Type B pancreatic cell (in vitro differentiated cells): ENCODE data around the gene ST6GALNAC1. TPM values are rescaled to one million over a fixed set of nuclear protein-coding genes. Genes with fewer than 3 reads are reported as not detected.

Experiments used
- DNase-seq: peaks from one replicate; pipeline ENCODE4 v3.0.0; 2021; ENCODE audit warnings: mixed read lengths; ENCODE audit not compliant: unreplicated experiment; ENCODE audit errors: extremely low spot score
- H3K27ac Mint-ChIP-seq: 2 replicates; pipeline ENCODE4 v1.8.0; 2021; ENCODE audit warnings: mild to moderate bottlenecking, mixed read lengths
- H3K27me3 Mint-ChIP-seq: 2 replicates; pipeline ENCODE4 v1.8.0; 2021; ENCODE audit warnings: mixed read lengths
- H3K36me3 Mint-ChIP-seq: 2 replicates; pipeline ENCODE4 v1.8.0; 2021; ENCODE audit warnings: mixed read lengths
- H3K4me1 Mint-ChIP-seq: one replicate; pipeline ENCODE4 v1.8.0; 2021; ENCODE audit warnings: mixed read lengths; ENCODE audit not compliant: unreplicated experiment
- H3K4me3 Mint-ChIP-seq: 2 replicates; pipeline ENCODE4 v1.8.0; 2021; ENCODE audit warnings: mild to moderate bottlenecking, mixed read lengths
- H3K9me3 Mint-ChIP-seq: 2 replicates; pipeline ENCODE4 v1.8.0; 2021; ENCODE audit warnings: mixed read lengths
- total RNA-seq: library from RNA; stranded (reverse); gene quantifications from 2 replicates; pipeline ENCODE4 v1.2.1, GENCODE V29; 2021; ENCODE audit warnings: low replicate concordance
- TF ChIP-seq, protein P1 (sequence below): fragments of 200-600 bp; sonication (generic); conservative IDR thresholded peaks from 2 replicates; pipeline ENCODE4 v1.5.0; 2021; ENCODE audit warnings: antibody characterized with exemption, mild to moderate bottlenecking

Gene ST6GALNAC1
- total RNA-seq, 1 donor from 2014 or later = 10.3 TPM

GRCh38 chr17:76684756-76685155 lies 41.2 kb upstream of the ST6GALNAC1 start:
- no peak overlapping the region for H3K27ac Mint-ChIP-seq
- no peaks in the 10 kb centered on the region for H3K27me3 Mint-ChIP-seq
- H3K4me1 Mint-ChIP-seq = peaks cover 44% of the 10 kb centered on the region

DNA sequence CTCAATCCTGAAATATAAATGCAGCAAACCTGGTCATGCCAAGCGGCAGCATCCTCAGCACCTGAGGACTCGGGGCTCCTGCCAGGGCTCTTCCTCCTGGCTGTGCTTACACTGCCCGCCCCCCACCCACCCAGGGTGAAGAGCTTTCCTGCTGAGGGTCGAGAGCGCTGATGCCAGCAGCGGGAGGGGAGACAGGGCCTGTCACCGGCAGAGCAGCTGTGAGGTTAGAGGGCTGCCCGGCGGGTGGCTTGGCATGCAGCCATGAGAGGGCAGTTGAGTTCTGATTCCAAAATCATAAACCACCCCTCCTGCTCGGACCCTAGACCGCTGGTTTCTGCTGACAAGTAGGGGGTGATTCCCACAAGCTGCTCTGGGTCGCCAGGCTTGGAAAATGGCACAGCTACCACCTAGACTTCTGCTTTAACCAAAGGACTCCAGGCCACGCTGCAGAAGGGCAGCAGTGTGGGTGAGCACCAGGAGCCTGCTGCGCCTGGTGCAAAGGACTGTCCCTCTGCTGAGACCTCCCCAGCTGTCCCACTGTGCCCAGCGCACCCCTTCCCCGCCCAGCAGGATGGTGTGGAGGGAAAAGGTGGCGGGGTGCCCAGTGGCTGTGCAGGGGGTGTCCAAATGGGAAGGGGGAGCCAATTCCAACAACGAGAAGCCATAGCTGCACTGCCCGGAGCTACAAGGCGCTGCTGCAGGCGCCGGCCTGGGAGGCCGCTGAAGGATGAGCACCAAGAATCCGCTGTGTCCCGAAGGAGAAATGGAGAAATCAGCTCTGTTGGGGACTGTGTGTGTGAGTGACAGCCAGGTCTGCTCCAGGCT lies 40.6 kb upstream of the ST6GALNAC1 start:
- H3K9me3 Mint-ChIP-seq = no peaks in the 10 kb centered on the region
- no peaks in the 10 kb centered on the region for H3K27me3 Mint-ChIP-seq
- H3K4me3 Mint-ChIP-seq = no peak overlapping the region
- H3K4me1 Mint-ChIP-seq = peaks cover 39% of the 10 kb centered on the region
- peaks cover 12% of the 10 kb centered on the region for H3K36me3 Mint-ChIP-seq
- TF ChIP-seq, protein P1, sequence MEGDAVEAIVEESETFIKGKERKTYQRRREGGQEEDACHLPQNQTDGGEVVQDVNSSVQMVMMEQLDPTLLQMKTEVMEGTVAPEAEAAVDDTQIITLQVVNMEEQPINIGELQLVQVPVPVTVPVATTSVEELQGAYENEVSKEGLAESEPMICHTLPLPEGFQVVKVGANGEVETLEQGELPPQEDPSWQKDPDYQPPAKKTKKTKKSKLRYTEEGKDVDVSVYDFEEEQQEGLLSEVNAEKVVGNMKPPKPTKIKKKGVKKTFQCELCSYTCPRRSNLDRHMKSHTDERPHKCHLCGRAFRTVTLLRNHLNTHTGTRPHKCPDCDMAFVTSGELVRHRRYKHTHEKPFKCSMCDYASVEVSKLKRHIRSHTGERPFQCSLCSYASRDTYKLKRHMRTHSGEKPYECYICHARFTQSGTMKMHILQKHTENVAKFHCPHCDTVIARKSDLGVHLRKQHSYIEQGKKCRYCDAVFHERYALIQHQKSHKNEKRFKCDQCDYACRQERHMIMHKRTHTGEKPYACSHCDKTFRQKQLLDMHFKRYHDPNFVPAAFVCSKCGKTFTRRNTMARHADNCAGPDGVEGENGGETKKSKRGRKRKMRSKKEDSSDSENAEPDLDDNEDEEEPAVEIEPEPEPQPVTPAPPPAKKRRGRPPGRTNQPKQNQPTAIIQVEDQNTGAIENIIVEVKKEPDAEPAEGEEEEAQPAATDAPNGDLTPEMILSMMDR = no peak
- no peak overlapping the region for H3K27ac Mint-ChIP-seq
- DNase-seq = no peak

More at GRCh38 chr17:76684756-76685155, 41.2 kb upstream of the ST6GALNAC1 start:
- no peaks in the 10 kb centered on the region for H3K9me3 Mint-ChIP-seq
- DNase-seq = no peak
- H3K36me3 Mint-ChIP-seq = peaks cover 12% of the 10 kb centered on the region
- H3K4me3 Mint-ChIP-seq = no peak overlapping the region
- TF ChIP-seq, protein P1 = no peak

GRCh38 chr17:76683011-76683755 lies 39.6 kb upstream of the ST6GALNAC1 start:
- H3K4me3 Mint-ChIP-seq = no peak overlapping the region
- no peak for DNase-seq
- H3K9me3 Mint-ChIP-seq = no peaks in the 10 kb centered on the region
- H3K4me1 Mint-ChIP-seq = peaks cover 32% of the 10 kb centered on the region
- H3K27ac Mint-ChIP-seq = no peak overlapping the region
- TF ChIP-seq, protein P1 = peak; percentile 34
- peaks cover 8% of the 10 kb centered on the region for H3K36me3 Mint-ChIP-seq
- no peaks in the 10 kb centered on the region for H3K27me3 Mint-ChIP-seq

DNA sequence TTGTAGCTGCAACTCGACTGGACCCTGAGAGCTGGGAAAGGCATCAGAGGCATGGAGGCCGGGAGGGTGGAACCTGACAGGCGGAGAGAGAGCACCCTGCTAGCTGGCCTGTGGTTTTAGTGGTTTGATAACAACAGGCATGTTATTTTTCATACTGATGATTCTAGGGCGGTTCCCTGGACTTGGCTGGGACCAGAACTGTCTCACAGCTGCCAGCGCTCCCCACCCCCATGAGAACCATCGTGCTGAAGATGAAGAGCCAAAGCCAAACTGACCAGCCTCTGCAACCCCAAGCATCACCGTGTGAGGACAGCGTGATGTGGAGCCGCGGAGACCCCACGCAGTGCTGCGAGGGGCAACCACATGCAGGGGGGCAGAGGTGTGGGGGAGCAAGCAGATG lies 38.7 kb upstream of the ST6GALNAC1 start:
- Mint-ChIP-seq H3K4me3 (no peak overlapping the region), H3K9me3 (no peaks in the 10 kb centered on the region), H3K36me3 (peaks cover 4% of the 10 kb centered on the region), H3K27me3 (no peaks in the 10 kb centered on the region), H3K27ac (no peak overlapping the region), H3K4me1 (peaks cover 28% of the 10 kb centered on the region)
- no peak for DNase-seq
- TF ChIP-seq, protein P1 = no peak

DNA sequence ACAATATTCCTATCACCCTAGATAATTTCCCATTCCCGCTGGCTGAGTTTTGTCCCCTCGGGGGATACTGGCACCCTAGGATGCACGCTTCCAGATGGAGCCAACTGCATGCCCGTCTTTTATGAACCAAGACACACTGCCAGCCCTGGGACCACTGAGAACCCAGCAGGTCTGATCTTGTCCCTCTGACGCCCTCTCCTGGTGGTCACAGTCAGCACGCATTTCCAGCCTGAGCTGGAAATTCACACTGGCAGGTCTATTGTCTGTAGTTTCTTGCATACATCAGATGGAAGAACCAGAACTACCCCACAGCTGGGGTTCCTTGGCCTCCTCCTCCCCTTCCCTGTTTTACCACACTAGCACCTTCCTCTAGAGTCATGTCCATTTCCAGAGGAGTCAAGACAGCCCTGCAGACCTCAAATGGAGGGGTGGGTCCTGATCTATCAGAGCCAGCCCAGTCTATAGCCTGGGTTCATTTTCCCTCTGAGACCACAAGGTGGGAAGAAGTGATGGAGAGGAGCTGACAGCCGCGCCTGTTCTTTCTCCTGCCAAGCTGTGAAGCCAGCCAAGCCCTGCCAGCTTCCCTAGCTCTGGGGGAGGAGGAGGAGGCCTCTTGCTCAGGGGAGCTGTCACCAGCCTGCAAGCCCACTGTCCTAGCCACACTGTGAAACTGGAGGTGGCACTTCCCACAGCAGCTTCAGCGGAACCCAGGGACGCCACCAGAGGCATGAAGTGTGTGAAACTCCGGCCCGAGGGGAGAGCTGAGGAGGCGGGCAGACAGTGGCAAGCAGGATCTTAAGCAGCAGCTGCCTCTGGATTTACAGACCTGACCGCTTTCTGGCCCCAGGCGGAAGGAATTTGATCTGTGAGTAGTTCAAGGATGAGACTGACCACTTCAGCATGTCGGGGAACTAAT lies 37.9 kb upstream of the ST6GALNAC1 start:
- TF ChIP-seq, protein P1 = peak; percentile 90
- Mint-ChIP-seq H3K27ac (peak overlapping the region; percentile 72), H3K36me3 (peaks cover 4% of the 10 kb centered on the region), H3K27me3 (no peaks in the 10 kb centered on the region), H3K9me3 (no peaks in the 10 kb centered on the region), H3K4me3 (peak overlapping the region; percentile 15), H3K4me1 (peaks cover 22% of the 10 kb centered on the region)
- no peak for DNase-seq
